HG03432 (cell line): ENCODE results near the gene LHFPL3.

Experiments used
- ATAC-seq: cut with Tn5 transposase; IDR thresholded peaks from one replicate; pipeline ENCODE4 v1.9.1; 2021; ENCODE audit warnings: mild to moderate bottlenecking, moderate library complexity; ENCODE audit not compliant: unreplicated experiment

The LHFPL3 gene

DNA sequence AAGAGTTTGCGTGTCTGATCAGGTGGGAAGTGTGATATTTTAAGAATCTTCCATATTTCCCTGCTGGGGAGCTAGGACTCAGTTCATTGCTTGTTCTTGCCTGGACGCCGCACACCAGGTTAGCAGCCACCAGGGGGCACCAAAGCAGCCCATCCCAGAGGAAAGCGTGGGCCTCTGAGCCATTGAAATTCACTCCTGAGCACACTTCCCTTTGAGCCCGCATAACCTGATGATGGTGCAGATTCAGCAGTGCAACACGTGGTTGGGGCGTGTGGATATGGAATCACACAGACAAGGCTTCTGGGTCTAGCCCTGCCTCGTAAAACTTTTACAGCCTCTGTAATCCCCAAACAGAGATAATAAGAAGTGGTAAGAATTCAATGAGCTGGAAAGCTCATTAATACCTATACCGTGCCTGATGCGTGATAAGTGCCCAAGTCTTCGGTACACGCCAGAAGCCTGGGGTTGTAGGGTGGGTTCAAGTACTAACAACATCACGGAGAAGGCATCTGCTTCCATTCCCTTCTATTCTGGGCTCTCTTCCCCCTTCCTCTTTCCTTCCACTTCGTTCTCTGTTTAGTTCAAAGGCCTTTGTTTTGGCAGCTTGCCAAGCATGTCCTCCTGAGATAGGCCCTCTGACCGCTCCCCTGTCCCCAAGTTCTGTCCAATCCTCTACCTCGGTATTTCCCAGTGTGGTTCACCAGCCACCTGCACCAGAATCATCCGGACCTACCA lies 555.5 kb downstream of the LHFPL3 start:
- ATAC-seq, result peak; percentile 90

DNA sequence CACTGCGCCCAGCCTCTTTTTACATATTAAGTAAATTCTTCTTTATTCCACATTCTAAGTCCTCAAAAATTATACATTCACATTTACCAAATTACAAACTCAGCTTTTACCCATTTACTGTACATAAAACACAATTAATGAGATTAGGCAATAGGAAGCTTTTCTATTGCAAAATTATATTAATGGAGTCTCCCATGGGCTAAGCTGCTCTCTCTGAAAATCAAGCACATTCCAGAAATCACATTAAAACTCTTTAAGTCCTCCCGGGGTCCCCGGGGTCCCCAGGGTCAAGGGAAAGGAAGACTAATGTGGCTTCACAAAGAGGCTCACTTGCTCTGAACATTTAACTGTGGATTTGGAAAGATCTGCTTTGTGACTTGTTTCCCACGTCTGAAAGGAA lies 558.2 kb downstream of the LHFPL3 start:
- no peak for ATAC-seq

DNA sequence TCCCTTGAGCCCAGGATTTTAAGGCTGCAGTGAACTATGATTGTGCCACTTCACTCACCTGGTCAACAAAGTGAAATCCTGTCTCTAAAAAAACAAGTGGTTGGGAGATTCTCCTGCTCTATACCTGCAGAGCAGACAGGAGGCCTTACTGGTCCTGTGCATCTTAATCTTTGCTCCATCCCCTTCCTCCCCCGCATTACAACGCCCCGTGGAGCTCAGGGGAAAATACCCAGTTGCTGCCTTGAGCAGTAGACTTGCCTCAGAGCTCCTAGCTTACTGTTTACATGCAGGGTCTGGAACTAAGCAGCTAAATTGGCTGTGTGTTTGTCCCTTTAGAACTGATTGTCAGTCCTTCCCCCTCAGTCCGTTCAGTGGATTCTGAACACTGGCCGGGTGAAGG lies 561.8 kb downstream of the LHFPL3 start:
- no peak for ATAC-seq

DNA sequence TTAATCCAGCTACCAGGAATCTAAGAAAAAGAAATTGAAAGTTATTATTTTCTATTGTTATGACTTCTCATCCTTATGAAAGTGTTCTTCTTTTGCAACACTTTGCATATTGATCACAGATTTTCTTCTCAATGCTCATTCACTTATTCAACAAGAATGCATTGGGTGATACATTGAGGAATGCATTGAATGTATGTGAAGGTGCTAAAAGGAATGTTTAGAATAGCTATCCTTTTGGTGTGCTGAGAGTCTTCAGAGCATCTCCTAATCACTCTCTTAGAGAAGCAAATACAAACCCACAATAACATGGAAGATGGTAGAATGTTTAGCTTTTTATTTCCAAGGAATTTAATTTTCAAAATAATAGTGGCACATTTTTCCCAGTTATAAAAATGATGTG lies 563.5 kb downstream of the LHFPL3 start:
- no peak for ATAC-seq

DNA sequence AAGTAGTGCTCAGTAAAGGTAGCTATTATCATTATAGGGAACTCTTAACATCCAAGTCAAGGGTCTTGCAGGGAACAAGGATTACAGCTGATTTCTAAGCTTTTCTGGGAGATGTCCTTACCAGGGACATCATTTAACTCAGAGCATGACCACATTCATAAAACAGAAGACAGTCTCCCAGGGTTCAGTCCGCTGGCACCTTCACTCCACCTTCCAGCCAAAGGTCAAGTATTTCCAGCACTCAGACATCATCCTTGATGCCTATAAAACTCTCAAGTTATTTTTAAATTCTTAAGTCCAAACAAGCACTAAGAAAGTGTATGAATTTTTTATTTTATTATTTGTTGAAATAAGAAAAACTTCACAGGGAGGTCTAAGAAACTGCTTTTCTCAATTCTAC lies 565.9 kb downstream of the LHFPL3 start:
- ATAC-seq, result no peak

DNA sequence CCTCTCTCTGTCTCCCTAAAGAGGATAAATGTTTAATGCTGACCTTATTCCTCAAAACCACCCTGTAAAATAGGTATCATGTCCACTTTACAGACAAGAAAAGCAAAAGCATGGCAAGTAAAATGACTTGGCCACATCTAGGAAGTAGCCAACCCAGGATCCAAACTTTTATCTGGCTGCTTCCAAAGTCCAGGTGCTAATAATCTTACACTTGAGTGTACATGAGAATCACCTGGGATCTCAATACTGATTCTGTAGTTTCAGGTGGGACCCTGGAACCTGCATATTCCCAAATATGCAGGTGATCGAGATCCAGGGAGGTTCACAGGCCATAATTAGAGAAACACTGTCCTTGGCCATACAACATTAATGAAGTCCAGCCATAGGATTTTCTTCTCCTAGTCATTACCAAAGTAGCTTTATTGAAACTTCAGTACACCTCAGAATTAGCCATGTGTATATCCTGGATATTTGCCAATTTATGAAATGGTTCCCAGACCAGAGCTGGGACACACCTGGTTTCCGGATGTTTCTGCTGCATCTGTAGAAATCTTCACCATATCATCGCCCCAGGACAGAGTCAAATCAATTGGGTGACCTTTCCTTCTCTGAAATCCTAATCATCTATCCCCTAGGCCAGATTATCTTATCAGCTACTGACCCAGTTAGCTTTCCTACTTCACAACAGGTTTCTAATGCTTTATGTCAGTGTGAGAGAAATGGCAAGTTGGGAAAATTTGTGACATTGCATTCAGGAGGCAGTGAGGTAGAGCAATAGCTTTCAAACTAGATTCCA lies 566.5 kb downstream of the LHFPL3 start:
- peak; percentile 23 for ATAC-seq

DNA sequence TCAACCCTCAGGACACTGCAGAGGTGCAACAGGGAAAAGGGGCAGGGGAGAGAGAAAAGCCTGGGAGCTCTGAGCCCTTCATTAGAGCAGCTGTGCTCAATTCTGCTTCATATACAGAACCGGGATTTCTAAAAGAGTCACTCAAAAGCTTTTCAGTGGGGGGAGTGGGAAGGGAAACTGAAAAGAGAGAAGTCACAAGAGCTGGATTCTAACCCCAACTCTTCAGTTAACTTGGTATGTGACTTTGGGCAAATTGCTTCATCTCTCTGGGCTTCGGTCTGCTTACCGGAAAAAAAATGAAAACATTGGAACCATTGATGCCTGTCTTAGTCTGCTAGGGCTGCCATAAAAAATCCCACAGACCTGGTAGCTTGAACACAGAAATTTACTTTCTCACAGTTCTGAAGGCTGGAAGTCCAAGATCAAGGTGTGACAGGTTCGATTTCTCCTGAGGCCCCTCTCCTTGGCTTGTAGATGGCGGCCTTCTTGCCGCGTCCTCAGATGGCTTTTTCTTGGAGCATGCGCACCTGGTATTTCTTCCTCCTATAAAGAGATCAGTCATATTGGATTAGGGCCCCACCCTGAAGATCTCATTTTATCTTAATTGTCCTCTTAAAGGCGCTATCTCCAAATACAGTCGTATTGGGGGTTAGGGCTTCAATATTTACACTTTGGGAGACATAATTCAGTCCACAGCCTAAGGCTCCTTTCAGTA lies 567.3 kb downstream of the LHFPL3 start:
- ATAC-seq, result peak; percentile 48

DNA sequence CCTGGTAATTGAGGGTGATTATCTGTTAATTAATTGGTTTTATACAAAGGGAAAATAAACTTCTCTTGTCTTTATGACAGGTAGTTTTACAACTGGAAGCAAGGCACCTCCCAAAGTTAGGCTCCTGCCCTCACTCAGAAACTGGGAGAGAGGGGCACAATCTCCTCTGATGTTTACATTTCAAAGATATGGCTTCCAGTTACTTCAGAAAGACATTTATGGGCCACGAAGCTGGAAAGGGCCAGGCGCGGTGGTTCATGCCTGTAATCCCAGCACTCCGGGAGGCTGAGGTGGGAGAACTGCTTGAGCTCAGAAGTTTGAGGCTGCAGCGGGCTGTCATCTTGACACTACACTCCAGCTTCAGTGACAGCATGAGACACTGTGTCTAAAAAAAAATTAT lies 570.0 kb downstream of the LHFPL3 start:
- ATAC-seq, result no peak

DNA sequence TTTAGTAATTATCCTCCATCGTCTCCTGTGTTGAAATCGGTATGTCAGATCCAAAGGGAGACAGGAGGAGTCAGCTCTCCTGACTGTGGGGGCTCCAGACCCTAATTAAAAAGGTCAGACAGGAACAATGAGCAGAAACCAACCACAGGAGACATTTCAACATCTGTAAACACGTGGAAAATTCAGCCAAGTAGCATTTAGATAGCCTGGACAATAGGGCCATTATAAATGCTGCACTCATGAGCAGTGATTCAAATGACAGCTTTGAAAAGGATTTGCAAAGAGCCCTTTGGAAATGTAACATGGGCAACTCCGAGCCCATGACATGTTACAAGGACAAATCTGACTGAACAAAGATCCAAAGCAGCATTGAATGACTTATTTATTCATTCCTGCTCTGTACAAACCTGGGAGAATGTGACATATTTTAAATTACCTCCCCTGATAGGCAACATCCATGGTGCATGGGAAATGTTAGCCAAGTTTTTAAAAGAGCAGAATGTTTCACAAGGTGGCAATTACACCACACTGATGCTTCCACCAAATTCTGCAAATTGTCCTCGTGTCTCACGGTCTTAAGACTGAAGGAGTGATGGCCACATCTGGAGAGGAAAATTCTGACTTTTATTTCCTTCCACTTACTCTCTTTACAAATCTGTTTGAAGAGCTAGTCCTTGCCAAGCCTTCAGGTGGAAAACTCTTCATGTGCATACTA lies 572.3 kb downstream of the LHFPL3 start:
- ATAC-seq, result no peak

DNA sequence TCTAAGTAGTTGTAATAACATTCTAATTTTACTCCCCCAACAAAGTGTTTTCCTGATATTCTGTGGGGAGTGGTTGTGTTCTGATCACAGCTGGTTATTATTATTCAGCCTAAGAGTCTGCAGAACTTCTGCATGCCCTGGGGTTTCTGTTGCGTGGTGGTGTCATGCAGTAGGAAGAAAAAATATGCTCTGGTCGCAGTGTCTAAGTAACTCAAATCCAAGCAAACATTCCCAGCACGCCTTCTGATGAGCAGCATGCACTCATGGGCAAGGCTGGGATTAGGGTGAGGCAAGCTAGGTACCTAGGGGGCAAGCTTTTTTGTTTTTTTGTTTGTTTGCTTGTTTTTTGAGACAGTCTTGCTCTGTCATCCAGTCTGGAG lies 572.8 kb downstream of the LHFPL3 start:
- no peak for ATAC-seq

DNA sequence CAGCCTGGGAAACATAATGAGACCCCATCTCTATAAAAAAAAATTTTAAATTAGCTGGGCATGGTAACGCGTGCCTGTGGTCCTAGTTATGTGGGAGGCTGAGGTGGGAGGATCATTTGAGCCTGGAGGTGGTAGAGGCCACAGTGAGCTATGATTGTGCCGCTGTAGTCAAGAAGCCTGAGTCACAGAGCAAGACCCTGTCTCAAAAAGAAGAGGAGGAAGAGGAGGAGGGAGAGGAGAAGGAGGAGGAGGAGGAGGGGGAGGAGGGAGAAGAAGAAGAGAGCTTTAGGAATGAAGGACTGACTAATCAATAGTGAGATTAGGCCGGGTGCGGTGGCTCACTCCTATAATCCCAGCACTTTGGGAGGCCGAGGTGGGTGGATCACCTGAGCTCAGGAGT lies 573.8 kb downstream of the LHFPL3 start:
- ATAC-seq, result no peak

DNA sequence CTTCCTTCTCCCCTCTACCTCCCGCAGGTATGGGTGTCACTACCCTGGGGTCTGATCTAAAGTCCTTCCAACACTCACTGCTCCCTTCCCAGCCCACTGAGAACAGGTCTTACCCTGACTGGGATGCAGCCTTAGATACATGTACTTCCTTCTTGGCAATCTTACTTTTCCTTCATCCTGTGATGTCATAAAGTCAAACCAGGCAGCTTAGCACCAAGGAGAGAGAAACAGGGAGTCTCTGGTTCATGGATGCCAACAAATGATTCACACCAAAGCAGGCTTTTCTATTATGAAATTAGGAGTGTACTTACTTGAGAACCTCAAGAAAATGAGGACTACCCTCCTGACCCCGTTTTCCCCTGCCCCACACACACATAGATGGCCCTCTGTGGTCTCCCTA lies 574.6 kb downstream of the LHFPL3 start:
- no peak for ATAC-seq

DNA sequence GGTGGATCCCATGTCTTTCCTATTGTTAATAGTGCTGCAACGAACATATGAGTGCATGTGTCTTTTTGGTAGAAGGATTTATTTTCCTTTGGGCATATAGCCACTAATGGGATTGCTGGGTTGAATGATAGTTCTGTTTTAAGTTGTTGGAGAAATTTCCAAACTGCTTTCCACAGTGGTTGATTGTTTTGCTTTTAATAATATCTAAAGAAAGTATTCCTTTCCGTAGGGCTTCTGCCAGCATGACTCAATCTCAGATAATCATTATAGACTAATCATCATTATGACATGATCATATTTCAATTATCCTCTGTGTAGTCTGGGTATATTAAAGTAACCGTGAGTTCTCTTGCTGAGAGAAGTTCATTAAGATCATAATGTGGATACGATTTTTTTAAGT lies 575.4 kb downstream of the LHFPL3 start:
- ATAC-seq, result no peak

DNA sequence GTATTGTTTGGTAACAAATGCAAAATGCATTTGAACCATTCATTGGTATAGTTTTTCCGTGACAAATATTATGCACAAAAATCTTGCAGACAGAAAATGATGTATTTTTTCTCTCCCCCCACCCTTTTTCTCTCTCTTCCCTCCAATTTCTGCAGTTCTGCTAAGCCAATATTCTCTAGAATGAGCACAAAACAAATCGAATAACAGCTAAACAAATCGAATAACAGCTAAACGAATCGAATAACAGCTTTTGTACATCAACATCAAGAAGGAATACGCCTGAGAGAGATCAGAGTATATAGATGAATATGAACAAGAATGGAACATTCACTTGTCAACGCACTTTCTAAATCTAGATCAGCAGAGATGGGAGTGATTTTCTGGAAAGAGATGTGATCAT lies 577.6 kb downstream of the LHFPL3 start:
- ATAC-seq, result no peak

DNA sequence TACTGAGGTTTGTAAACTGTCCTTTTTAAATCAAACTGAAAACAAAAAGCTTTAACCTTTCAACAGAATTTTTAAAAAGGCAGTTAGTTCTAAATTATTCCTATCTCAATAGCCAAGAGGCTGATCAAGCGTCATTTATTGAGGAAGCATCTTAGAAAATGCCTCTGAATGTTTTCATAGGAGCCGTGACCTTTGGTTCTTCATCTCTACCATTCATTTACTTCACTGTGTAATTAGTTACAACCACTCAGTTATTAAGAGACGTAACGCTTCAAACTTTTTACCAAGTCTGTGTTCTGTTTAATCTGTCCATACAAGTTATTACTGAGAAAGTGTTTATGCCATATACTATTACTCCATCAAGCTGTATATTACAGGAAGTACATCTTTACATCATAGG lies 578.2 kb downstream of the LHFPL3 start:
- ATAC-seq, result no peak

DNA sequence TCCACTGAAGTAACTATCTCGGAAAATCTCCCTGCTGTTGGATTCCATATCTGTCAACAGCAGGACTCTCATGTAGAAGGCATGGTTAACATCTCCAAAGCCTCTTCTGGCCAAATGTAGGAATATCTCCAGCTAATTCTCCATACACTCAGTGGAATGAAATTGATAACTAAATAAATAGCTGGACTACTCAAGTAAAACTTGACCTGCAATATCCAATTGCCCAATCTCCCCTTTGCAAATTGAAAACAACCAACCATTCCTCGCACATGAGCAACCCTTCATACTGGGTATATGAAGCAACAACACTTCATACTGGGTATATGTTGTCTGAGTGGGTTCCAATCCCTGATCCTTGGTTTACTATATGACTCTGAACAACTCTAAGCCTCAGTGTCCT lies 580.2 kb downstream of the LHFPL3 start:
- no peak for ATAC-seq

DNA sequence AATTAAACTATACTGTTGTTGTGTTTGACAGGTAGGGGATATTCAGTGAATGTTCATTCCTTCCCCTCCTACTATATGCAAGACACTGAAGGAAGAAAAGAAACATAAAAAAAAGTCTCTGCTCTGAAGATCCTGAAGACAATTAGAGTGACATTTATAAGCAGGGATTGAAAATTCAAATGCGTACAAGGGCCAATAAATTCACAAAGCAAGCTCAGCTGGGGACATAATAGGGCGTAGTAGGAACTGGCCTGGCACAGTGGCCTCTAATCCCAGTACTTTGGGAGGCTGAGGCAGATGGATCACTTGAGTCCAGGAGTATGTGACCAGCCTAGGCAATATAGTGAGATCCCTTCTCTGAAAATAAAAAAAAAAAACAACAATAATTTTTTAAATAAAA lies 580.7 kb downstream of the LHFPL3 start:
- no peak for ATAC-seq

DNA sequence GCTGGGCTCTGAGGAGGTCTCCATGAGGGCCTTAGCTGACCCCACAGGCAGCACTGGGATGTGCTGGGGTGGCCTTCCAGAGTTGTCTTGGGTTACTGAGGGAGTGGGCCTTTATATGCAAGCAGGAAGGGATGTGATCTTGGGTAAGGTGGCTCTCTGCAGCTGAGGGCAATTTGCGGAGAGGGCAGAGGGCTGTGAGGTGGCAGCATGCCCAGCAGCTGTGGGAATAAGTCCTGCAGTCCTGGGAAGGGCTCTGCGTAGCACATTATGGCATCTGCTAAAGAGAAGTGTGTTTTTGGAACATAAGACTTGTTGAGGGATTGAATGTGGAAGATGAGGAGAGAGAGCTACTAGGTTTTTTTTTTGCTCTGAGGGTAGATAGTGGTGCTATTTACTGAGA lies 586.0 kb downstream of the LHFPL3 start:
- ATAC-seq, result no peak

DNA sequence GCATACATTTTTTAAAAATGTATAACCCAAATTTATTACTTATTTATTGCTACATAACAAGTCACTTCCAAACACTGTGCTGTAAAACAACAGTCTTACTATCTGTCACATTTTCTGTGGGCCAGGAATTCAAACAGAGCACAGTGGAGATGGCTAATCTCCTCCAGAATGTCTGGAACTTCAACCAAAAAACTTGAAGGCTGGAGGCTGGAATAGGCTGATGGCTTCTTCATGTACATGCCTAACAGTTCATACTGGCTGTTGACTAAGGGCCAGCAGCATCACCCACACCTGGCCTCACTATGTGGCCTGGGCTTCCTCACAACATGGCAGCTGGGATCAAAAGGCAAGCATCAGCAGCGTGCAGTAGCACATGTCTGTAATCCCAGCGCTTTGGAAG lies 593.2 kb downstream of the LHFPL3 start:
- ATAC-seq, result no peak

DNA sequence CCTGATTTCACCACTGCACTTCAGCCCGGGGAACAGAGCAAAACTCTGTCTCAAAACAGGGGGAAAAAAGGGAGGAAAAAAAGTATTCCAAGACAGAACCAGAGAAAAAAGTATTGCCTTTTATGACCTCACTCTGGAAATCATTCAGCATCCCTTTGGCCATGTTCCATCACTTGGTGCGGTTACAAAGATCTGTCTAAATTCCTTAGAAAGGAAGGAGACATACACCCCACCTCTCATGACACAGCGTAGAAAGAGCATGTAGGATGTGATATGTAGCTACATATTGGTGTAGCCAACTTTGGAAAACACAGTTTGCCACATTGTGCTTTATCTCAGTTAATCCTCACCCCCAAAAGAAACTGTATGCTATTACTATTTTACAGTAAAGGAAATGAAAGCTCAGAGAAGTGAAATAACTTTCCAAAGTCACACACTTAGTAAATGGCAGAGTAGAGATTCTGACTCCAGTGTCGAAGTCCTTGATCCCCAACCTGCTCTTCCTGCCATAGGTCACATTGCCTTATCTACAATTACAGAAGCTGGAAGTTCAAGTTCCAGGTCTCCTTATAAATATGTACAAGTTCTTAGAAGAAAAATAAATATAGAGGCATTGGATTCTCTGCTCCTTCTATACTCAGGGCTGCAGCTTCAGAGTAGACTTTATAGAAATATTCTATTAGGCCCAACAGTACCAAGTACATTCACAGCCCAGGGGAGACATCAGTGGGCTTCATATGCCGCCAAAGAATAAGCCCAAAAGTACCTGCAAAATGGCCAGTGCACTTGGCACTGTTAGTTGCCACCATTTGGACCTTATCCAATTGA lies 594.0 kb downstream of the LHFPL3 start:
- peak; percentile 17 for ATAC-seq
